NCI-H2029 (cell line): Measurements from ENCODE around the gene TP63.
"Not testable (repeated sequence)": the region's sequence is repeated elsewhere in the genome, so short reads cannot be mapped to it uniquely, and the experiment has no call there.

Source experiments
- DNase-seq: peaks from one replicate; lab custom pipeline; 2025; lab: John Stamatoyannopoulos, UW

The TP63 gene

GRCh38 chr3:189726277-189726676, 95.1 kb downstream of the TP63 start:
- no peak for DNase-seq

GRCh38 chr3:189727158-189727557, 96.0 kb downstream of the TP63 start:
- DNase-seq = no peak

GRCh38 chr3:189727898-189728297, 96.7 kb downstream of the TP63 start:
- no peak for DNase-seq

GRCh38 chr3:189728915-189729314, 97.7 kb downstream of the TP63 start:
- no peak for DNase-seq

- DNase-seq = no peak
Measured at GRCh38 chr3:189734061-189734460, 102.9 kb downstream of the TP63 start.

- DNase-seq = no peak
Measured at GRCh38 chr3:189735913-189736312, 104.7 kb downstream of the TP63 start.

GRCh38 chr3:189737071-189737470, 105.9 kb downstream of the TP63 start:
- DNase-seq = no peak

GRCh38 chr3:189737619-189738018, 106.4 kb downstream of the TP63 start:
- DNase-seq = no peak

- DNase-seq = no peak
Measured at GRCh38 chr3:189739378-189739777, 108.2 kb downstream of the TP63 start.

GRCh38 chr3:189740156-189740555, 109.0 kb downstream of the TP63 start:
- DNase-seq = no peak

- no peak for DNase-seq
Measured at GRCh38 chr3:189744235-189744634, 113.0 kb downstream of the TP63 start.

- no peak for DNase-seq
Measured at GRCh38 chr3:189745622-189746021, 114.4 kb downstream of the TP63 start.

- no peak for DNase-seq
Measured at GRCh38 chr3:189748046-189748445, 116.9 kb downstream of the TP63 start.

GRCh38 chr3:189750972-189751371, 119.8 kb downstream of the TP63 start:
- DNase-seq = not testable (repeated sequence)

GRCh38 chr3:189754356-189754755, 123.2 kb downstream of the TP63 start:
- DNase-seq = no peak

- DNase-seq = no peak
Measured at GRCh38 chr3:189756582-189757078, 125.4 kb downstream of the TP63 start.

- DNase-seq = no peak
Measured at GRCh38 chr3:189758186-189758585, 127.0 kb downstream of the TP63 start.

GRCh38 chr3:189766416-189766815, 135.2 kb downstream of the TP63 start:
- DNase-seq = no peak

GRCh38 chr3:189771842-189772450, 140.8 kb downstream of the TP63 start:
- DNase-seq = no peak

GRCh38 chr3:189772584-189772983, 141.4 kb downstream of the TP63 start:
- DNase-seq = no peak

- DNase-seq = no peak
Measured at GRCh38 chr3:189773056-189773455, 141.9 kb downstream of the TP63 start.

GRCh38 chr3:189776149-189776824, 145.1 kb downstream of the TP63 start:
- DNase-seq = no peak

- no peak for DNase-seq
Measured at GRCh38 chr3:189778340-189778950, 147.3 kb downstream of the TP63 start.
